ENCODE data around the gene SARM1. TPM values are rescaled to one million over a fixed set of nuclear protein-coding genes. Genes with fewer than 3 reads are reported as not detected.

Gene SARM1
- total and polyA plus RNA-seq, 2 donors (not counting 3 experiments of a cell fraction or from before 2014, with no cell fraction given): 5.6 to 7.0 TPM

- Histone ChIP-seq H4K20me1 (replicated peaks; ENCODE audit: control insufficient read depth, extremely low read depth, insufficient read depth, low read length) (no peaks in the 10 kb centered on the region), H3K9ac (replicated peaks; ENCODE audit: extremely low read depth, insufficient read depth, low read length) (no peak overlapping the region), H3K4me3 (replicated peaks in 1 of 3; ENCODE audit: insufficient read depth in 1 of 3, low read depth in 1 of 3, low read length in 3 of 3) (no peak overlapping the region), H3K27ac (ENCODE audit: insufficient read depth, low read depth, low read length) (no peak overlapping the region), H3K4me1 (ENCODE audit: control insufficient read depth, extremely low read depth, insufficient read depth, low read length) (peaks cover 9% of the 10 kb centered on the region), H3K9me3 (replicated peaks; ENCODE audit: control insufficient read depth, insufficient read depth, low read length) (no peaks in the 10 kb centered on the region), H3K4me2 (ENCODE audit: insufficient read depth, low read length) (no peak overlapping the region), H3K36me3 (ENCODE audit: control insufficient read depth in 2 of 2, extremely low read depth in 1 of 2, insufficient read depth in 2 of 2, low read length in 2 of 2) (no peaks in the 10 kb centered on the region), H3K9me1 (replicated peaks; ENCODE audit: control insufficient read depth, extremely low read depth, insufficient read depth, low read length) (no peaks in the 10 kb centered on the region), H3K79me2 (ENCODE audit: control insufficient read depth, insufficient read depth, low read length) (no peaks in the 10 kb centered on the region), H3K27me3 (ENCODE audit: control insufficient read depth in 2 of 2, insufficient read depth in 2 of 2, low read length in 2 of 2) (peaks cover 0 to 2% of the 10 kb centered on the region in 2 experiments), H2AFZ (ENCODE audit: low read depth, low read length) (no peak overlapping the region)
- TF ChIP-seq EZH2 (IDR thresholded peaks at IDR 0.05; ENCODE audit: borderline replicate concordance, low read depth, low read length, severe bottlenecking) (no peak), POLR2AphosphoS5 (IDR thresholded peaks at IDR 0.05; ENCODE audit: insufficient read depth, low read depth, low read length) (no peak), GATA2 (IDR thresholded peaks at IDR 0.05; ENCODE audit: insufficient read depth, insufficient read length, low read depth, low read length) (no peak), MAX (IDR thresholded peaks at IDR 0.05; ENCODE audit: insufficient read depth, insufficient read length) (no peak), FOS (IDR thresholded peaks at IDR 0.05; ENCODE audit: borderline replicate concordance, insufficient read depth, low read length) (no peak), JUN (IDR thresholded peaks at IDR 0.05; ENCODE audit: borderline replicate concordance, insufficient read depth, insufficient read length, low read depth) (no peak), CTCF (IDR thresholded peaks at IDR 0.05; ENCODE audit: extremely low read depth in 1 of 2, insufficient read depth in 1 of 2, low read depth in 1 of 2, low read length in 2 of 2) (no peak), POLR2A (IDR thresholded peaks at IDR 0.05; ENCODE audit: low read depth, low read length) (no peak), MYC (IDR thresholded peaks at IDR 0.05; ENCODE audit: low read depth, low read length) (no peak)
- FAIRE-seq (no peak), DNase-seq (ENCODE audit: low read depth, low spot score) (no peak)
- no TSS peak for BruUV-seq (replicated peaks)
- dilution Hi-C loops (cut with MboI; ENCODE audit: extremely low pct_ligation_motif_present, low sequenced_read_pairs): no loop called here
- ChIA-PET POLR2A (no interaction called here), CTCF (interaction anchor here (1.9 to 5.1 kb wide), 2 partner anchors 12 to 22 kb away, joined by 6 to 34 read pairs; no protein-coding TSS in a partner anchor)
- intact Hi-C loops (cut with micrococcal nuclease): no loop called here
Observed at GRCh38 chr17:28404461-28404811, 32.9 kb downstream of the SARM1 start.
